Measurements from ENCODE around the gene PEX11G.

GRCh38 chr19:7470540-7471305, 18.1 kb downstream of the PEX11G start:
- TF ChIP-seq, protein P1, sequence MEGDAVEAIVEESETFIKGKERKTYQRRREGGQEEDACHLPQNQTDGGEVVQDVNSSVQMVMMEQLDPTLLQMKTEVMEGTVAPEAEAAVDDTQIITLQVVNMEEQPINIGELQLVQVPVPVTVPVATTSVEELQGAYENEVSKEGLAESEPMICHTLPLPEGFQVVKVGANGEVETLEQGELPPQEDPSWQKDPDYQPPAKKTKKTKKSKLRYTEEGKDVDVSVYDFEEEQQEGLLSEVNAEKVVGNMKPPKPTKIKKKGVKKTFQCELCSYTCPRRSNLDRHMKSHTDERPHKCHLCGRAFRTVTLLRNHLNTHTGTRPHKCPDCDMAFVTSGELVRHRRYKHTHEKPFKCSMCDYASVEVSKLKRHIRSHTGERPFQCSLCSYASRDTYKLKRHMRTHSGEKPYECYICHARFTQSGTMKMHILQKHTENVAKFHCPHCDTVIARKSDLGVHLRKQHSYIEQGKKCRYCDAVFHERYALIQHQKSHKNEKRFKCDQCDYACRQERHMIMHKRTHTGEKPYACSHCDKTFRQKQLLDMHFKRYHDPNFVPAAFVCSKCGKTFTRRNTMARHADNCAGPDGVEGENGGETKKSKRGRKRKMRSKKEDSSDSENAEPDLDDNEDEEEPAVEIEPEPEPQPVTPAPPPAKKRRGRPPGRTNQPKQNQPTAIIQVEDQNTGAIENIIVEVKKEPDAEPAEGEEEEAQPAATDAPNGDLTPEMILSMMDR (conservative IDR thresholded peaks at IDR 0.05; ENCODE audit: low read length), result no peak
- no peak for TF ChIP-seq EZH2phosphoT487 (IDR thresholded peaks at IDR 0.05; ENCODE audit: borderline replicate concordance)
